HUES48 (cell line): ENCODE results near the gene RABGAP1L.
A peak's percentile ranks its signal among the peaks of the same experiment; 100 is the strongest.

Experiments
- H3K27ac ChIP-seq: one replicate; pipeline ENCODE4 v1.7.0; 2013; ENCODE audit warnings: low read depth, low read length, inconsistent platforms
- H3K27me3 ChIP-seq: 2 replicates; pipeline ENCODE4 v1.6.1; 2013; ENCODE audit warnings: mild to moderate bottlenecking, low read length; ENCODE audit not compliant: control insufficient read depth, insufficient read depth
- H3K36me3 ChIP-seq: 2 replicates; pipeline ENCODE4 v1.6.1; 2013; ENCODE audit warnings: low read length; ENCODE audit not compliant: control insufficient read depth, insufficient read depth
- H3K4me1 ChIP-seq: 2 replicates; pipeline ENCODE4 v1.6.1; 2013; ENCODE audit warnings: mild to moderate bottlenecking, low read length; ENCODE audit not compliant: control insufficient read depth, insufficient read depth
- H3K4me3 ChIP-seq: 2 replicates; pipeline ENCODE4 v1.5.1; 2013; ENCODE audit warnings: mild to moderate bottlenecking, low read depth, low read length
- H3K9ac ChIP-seq: 2 replicates; pipeline ENCODE4 v1.6.1; 2013; ENCODE audit warnings: mild to moderate bottlenecking, low read depth, low read length, moderate library complexity
- H3K9me3 ChIP-seq: 2 replicates; pipeline ENCODE4 v1.6.1; 2013; ENCODE audit warnings: low read length; ENCODE audit not compliant: control insufficient read depth, insufficient read depth

RABGAP1L gene

GRCh38 chr1:174995916-174996315, 836.6 kb downstream of the RABGAP1L start:
- H3K27me3 ChIP-seq = no peaks in the 10 kb centered on the region
- no peak overlapping the region for H3K4me3 ChIP-seq
- no peak overlapping the region for H3K9ac ChIP-seq
- H3K27ac ChIP-seq = no peak overlapping the region
- H3K9me3 ChIP-seq = no peaks in the 10 kb centered on the region
- no peaks in the 10 kb centered on the region for H3K4me1 ChIP-seq
- H3K36me3 ChIP-seq = peaks cover 32% of the 10 kb centered on the region

GRCh38 chr1:174996476-174996875, 837.2 kb downstream of the RABGAP1L start:
- no peaks in the 10 kb centered on the region for H3K27me3 ChIP-seq
- H3K9ac ChIP-seq = no peak overlapping the region
- peaks cover 5% of the 10 kb centered on the region; the same call in 1 of the 2 replicates for H3K4me1 ChIP-seq
- H3K4me3 ChIP-seq = no peak overlapping the region
- no peak overlapping the region for H3K27ac ChIP-seq
- H3K36me3 ChIP-seq = peaks cover 26% of the 10 kb centered on the region
- no peaks in the 10 kb centered on the region for H3K9me3 ChIP-seq

GRCh38 chr1:174997041-174997440, 837.7 kb downstream of the RABGAP1L start:
- H3K27me3 ChIP-seq = no peaks in the 10 kb centered on the region
- H3K9me3 ChIP-seq = no peaks in the 10 kb centered on the region
- peaks cover 21% of the 10 kb centered on the region for H3K36me3 ChIP-seq
- no peak overlapping the region for H3K27ac ChIP-seq
- peaks cover 7% of the 10 kb centered on the region for H3K4me1 ChIP-seq
- no peak overlapping the region for H3K4me3 ChIP-seq
- H3K9ac ChIP-seq = no peak overlapping the region

DNA sequence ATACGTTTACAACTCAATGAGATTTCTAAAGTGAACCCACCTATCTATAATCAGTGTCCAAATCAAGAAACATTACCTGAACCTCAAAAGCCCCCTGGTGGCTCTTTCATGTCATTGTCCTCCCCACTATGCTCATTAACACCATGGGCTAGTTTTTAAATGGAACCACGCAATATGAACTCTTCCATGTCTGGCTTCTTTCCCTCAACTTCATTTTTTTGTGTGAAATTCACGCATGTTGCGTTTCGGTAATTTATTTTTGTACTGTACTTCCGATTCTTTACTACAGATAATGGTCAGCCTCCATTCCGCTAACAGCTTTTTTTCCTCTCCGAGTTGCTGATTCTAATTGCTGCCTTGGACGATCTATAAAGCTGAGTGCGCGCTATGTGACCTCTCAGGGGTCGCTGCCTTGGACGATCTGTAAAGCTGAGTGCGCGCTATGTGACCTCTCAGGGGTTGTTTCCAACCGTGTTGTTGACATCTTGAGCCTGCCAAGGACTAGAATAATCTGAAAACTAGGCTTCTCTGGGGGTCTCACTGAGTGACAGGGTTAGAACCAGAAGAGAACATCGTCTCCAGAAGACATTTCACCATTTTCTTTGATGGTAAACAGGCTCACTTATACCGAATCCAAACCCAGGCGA, 839.4 kb downstream of the RABGAP1L start:
- Histone ChIP-seq H3K9me3 (no peaks in the 10 kb centered on the region), H3K4me1 (peaks cover 14% of the 10 kb centered on the region), H3K9ac (peak overlapping the region; percentile 99), H3K27ac (peak overlapping the region; percentile 99), H3K4me3 (peak overlapping the region; percentile 97), H3K36me3 (peaks cover 5% of the 10 kb centered on the region), H3K27me3 (no peaks in the 10 kb centered on the region)

- Histone ChIP-seq H3K27ac (peak overlapping the region; percentile 99), H3K36me3 (peaks cover 4% of the 10 kb centered on the region), H3K9me3 (no peaks in the 10 kb centered on the region), H3K9ac (peak overlapping the region; percentile 99), H3K27me3 (no peaks in the 10 kb centered on the region), H3K4me3 (peak overlapping the region; percentile 97), H3K4me1 (peaks cover 14% of the 10 kb centered on the region)
These were observed 840.1 kb downstream of the RABGAP1L start for GRCh38 chr1:174999216-174999935.

DNA sequence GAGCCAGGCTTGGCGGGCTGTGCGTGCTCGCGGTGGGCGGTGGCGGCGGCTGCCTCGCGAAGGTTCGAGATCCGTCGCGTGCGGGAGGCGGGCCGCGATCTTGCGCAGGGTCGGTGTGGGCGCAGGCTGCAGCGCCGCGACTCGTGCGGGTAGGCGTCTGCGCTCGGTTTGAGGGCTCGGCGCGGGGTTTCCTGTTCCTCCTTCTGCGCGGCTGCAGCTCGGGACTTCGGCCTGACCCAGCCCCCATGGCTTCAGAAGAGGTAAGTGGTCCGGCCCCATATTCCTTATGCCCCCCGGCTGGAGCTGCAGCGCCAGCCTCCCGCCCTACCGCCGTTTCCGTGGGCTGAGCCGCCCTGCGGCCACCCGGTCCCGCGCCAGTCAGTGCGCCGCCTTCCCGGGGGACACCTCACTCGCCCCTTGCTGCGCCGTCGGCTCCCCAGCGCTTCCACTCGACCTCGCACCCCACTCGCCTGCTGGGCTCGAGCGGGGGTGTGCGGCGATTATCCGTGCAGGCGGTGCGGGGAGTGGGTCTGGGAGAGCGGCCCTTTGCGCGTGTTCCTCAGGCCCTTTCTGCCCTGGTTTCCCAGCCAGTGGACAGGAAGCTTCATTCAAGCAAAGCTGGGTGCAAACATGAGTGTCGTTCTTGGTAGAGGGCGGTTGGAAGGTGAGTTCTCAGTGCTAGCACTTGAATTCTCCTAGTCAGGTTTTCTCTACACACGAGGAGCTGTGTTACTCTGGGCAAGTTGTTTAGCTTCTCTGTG, 840.8 kb downstream of the RABGAP1L start, which contains the start of gene CACYBP:
Gene CACYBP, plus strand, starts transcription at position 12 of the 761 bp plus-strand sequence. Its CDS starts 234 bp downstream, at position 246.
- Histone ChIP-seq H3K9ac (peak within 1 kb of the TSS; percentile 99), H3K27me3 (no peaks in the 10 kb centered on the region), H3K36me3 (peaks cover 11% of the 10 kb centered on the region), H3K9me3 (no peaks in the 10 kb centered on the region), H3K27ac (peak within 1 kb of the TSS; percentile 99), H3K4me1 (peaks cover 14% of the 10 kb centered on the region), H3K4me3 (peak within 1 kb of the TSS; percentile 97)

GRCh38 chr1:175000697-175001187, 841.4 kb downstream of the RABGAP1L start:
- peak overlapping the region; percentile 97 for H3K4me3 ChIP-seq
- peak overlapping the region; percentile 99 for H3K9ac ChIP-seq
- peaks cover 18% of the 10 kb centered on the region for H3K36me3 ChIP-seq
- H3K27me3 ChIP-seq = no peaks in the 10 kb centered on the region
- peaks cover 14% of the 10 kb centered on the region for H3K4me1 ChIP-seq
- H3K9me3 ChIP-seq = no peaks in the 10 kb centered on the region
- no peak overlapping the region for H3K27ac ChIP-seq

GRCh38 chr1:175002910-175003517, 843.7 kb downstream of the RABGAP1L start:
- Histone ChIP-seq H3K27ac (no peak overlapping the region), H3K27me3 (no peaks in the 10 kb centered on the region), H3K9ac (no peak overlapping the region), H3K4me1 (peaks cover 14% of the 10 kb centered on the region), H3K9me3 (no peaks in the 10 kb centered on the region), H3K36me3 (peaks cover 40% of the 10 kb centered on the region), H3K4me3 (peak overlapping the region; percentile 18; the same call in 1 of the 2 replicates)

GRCh38 chr1:175003521-175003920, 844.2 kb downstream of the RABGAP1L start:
- Histone ChIP-seq H3K27me3 (no peaks in the 10 kb centered on the region), H3K36me3 (peaks cover 46% of the 10 kb centered on the region), H3K4me3 (no peak overlapping the region), H3K9me3 (no peaks in the 10 kb centered on the region), H3K9ac (no peak overlapping the region), H3K27ac (no peak overlapping the region), H3K4me1 (peaks cover 14% of the 10 kb centered on the region)

DNA sequence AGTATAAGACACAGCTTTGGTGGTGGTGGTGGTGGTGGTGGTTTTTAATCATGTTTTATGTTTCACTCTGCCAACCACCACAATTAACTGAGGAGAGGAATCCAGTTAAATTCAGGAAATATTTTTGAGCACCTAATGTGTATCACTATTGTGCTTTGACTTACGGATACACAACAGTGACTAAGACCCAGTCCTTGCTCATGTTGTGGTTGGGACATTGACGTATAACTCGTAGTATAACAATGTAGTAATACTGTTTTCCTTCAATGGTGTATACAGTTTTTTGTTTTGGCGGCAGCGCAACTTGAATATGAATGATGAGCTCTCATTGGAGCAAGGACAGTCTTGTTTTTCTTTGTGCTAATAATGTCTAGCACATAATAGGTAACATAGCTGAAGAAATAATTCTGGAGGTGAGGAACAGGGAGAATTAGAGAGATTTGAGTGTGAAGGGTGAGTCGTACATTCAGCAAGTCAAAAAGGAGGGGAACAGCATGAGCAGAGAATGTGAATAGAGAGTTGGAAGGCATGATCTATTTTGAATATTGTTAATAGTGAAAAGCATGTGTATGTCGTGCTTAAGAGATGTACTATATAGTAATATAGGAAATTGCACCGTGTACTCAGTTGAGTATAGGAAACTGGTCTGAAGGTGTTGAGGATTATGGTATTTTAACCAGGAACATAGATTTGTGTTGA, 845.9 kb downstream of the RABGAP1L start:
- no peak overlapping the region for H3K9ac ChIP-seq
- no peaks in the 10 kb centered on the region for H3K9me3 ChIP-seq
- peaks cover 14% of the 10 kb centered on the region for H3K4me1 ChIP-seq
- no peak overlapping the region for H3K27ac ChIP-seq
- H3K36me3 ChIP-seq = peaks cover 60% of the 10 kb centered on the region
- no peaks in the 10 kb centered on the region for H3K27me3 ChIP-seq
- no peak overlapping the region for H3K4me3 ChIP-seq
